BLaER1 treated with 17β-estradiol and CSF1 and Interleukin-3, amounts not matched to agents 10 nM and 100 nM (cell line): ENCODE data around the gene GID8.

Source experiments
- H3K27ac ChIP-seq, 11 experiments: shearing (Covaris generic); formaldehyde crosslinking; 2 replicates each; pipeline ENCODE4 v1.8.1; 2022
- H3K27me3 ChIP-seq, 11 experiments: shearing (Covaris generic); formaldehyde crosslinking; 2 replicates each; pipeline ENCODE4 v1.8.1; 2022
- H3K36me3 ChIP-seq, 11 experiments: shearing (Covaris generic); formaldehyde crosslinking; 2 replicates each; pipeline ENCODE4 v1.8.1; 2022
- H3K4me1 ChIP-seq, 10 experiments: shearing (Covaris generic); formaldehyde crosslinking; 2 replicates each; pipeline ENCODE4 v1.8.1; 2022
- H3K4me2 ChIP-seq, 11 experiments: shearing (Covaris generic); formaldehyde crosslinking; 2 replicates each; pipeline ENCODE4 v1.8.1; 2022
- H3K4me3 ChIP-seq, 10 experiments: shearing (Covaris generic); formaldehyde crosslinking; 2 replicates each; pipeline ENCODE4 v1.8.1; 2022
- H3K9ac ChIP-seq, 11 experiments: shearing (Covaris generic); formaldehyde crosslinking; 2 replicates each; pipeline ENCODE4 v1.8.1; 2022
- H3K9me3 ChIP-seq, 11 experiments: shearing (Covaris generic); formaldehyde crosslinking; replicated peaks in 1 of 11; 2 replicates each; pipeline ENCODE4 v1.8.1; 2022
- H4K20me1 ChIP-seq, 11 experiments: shearing (Covaris generic); formaldehyde crosslinking; 2 replicates each; pipeline ENCODE4 v1.8.1; 2022
- Cebpa-rat ChIP-seq, 11 experiments: shearing (Covaris generic); IDR thresholded peaks; 2 replicates each; pipeline ENCODE4 v1.8.1; 2022

The GID8 gene

DNA sequence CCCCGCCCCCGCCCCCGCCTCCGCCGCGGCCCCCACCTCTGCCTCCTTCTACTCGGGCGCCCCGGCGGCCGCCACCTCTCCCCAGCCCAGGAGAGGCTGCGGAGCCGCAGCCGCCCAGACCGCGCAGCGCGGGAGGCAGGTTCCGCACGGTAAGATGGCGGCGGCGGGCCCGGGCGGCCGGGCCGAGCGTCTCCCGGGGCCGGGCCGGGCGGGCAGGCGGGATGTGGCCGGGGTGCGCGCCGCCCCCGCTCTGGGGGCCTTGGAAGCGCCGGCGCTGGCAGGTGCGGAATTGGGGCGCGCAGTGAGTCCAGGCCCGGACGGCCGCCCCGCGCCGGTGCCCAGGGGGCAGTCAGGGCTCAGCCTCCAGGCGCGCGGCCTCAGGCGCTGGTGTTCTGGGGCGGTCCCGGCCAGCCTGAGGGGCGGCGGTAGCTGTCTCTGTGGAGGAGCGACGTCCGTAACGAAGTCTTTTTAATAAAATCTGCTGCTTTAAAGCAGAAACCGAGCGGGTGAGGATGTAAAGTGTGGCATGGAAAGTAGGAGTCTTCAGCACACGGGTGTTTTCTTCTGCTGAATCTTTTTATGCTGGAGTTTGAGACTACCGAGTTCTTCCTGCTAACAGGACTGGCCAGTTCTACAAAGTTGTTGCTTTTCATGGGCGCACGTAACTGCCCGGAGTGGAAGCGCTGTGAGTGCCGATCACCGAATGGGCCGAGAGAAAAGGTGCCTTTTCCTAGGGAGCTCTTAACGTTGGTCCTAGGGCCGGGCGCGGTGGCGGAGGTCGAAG lies at the start of gene GID8:
Gene GID8, plus strand, starts transcription at position 43 of the 784 bp plus-strand sequence. CDS start 3,356 bp downstream, outside the sequence.
- no peaks in the 10 kb centered on the region for H3K9me3 ChIP-seq
- peaks cover 51 to 69% (median 58%) of the 10 kb centered on the region in 11 experiments for H3K36me3 ChIP-seq
- H3K4me1 ChIP-seq = peaks cover 45 to 68% (median 56%) of the 10 kb centered on the region in 10 experiments
- peak within 1 kb of the TSS; percentile 90 to 99 (median 96) for H3K4me2 ChIP-seq
- peak within 1 kb of the TSS; percentile 70 to 99 (median 91) for H3K4me3 ChIP-seq
- peak within 1 kb of the TSS; percentile 93 to 99 (median 98) for H3K9ac ChIP-seq
- peaks cover 69 to 91% (median 84%) of the 10 kb centered on the region in 11 experiments; a peak in 21 of 22 replicates for H4K20me1 ChIP-seq
- no peaks in the 10 kb centered on the region for H3K27me3 ChIP-seq
- no peak for TF ChIP-seq Cebpa-rat (IDR thresholded peaks at IDR 0.05)
- peak within 1 kb of the TSS; percentile 92 to 99 (median 96) for H3K27ac ChIP-seq

DNA sequence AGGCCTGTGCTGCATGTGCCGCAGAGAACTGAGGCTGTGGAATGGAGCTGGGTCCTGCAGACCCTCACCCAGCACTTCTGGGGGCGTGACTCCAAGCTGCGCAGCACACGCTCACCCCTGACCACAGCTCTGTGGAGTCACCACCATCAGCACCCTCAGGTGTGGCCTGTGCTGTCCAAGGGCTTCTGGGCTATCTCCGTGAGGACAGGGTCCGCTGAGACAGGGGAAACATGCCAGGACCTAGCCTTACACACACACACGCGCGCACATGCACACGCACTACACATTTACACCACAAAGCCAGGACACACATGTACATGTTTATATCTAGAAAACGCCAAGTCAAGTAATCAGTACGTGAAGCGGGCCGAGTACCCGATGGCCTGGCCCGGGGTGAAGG lies 49.5 kb upstream of the GID8 start:
- peaks cover 70 to 82% (median 72%) of the 10 kb centered on the region in 11 experiments for H3K36me3 ChIP-seq
- no peaks in the 10 kb centered on the region for H3K27me3 ChIP-seq
- peak overlapping the region in 2 of 11 experiments; percentile 8 to 64; a peak in 1 of 22 replicates for H3K9ac ChIP-seq
- H3K4me3 ChIP-seq = no peak overlapping the region
- no peak for TF ChIP-seq Cebpa-rat (IDR thresholded peaks at IDR 0.05)
- peak overlapping the region in 4 of 11 experiments; percentile 25 to 94 (median 89); a peak in 6 of 22 replicates for H3K4me2 ChIP-seq
- peaks cover 0 to 92% (median 65%) of the 10 kb centered on the region in 11 experiments; a peak in 19 of 22 replicates for H4K20me1 ChIP-seq
- no peak overlapping the region for H3K27ac ChIP-seq
- H3K4me1 ChIP-seq = peaks cover 31 to 79% (median 66%) of the 10 kb centered on the region in 10 experiments
- H3K9me3 ChIP-seq = no peaks in the 10 kb centered on the region

DNA sequence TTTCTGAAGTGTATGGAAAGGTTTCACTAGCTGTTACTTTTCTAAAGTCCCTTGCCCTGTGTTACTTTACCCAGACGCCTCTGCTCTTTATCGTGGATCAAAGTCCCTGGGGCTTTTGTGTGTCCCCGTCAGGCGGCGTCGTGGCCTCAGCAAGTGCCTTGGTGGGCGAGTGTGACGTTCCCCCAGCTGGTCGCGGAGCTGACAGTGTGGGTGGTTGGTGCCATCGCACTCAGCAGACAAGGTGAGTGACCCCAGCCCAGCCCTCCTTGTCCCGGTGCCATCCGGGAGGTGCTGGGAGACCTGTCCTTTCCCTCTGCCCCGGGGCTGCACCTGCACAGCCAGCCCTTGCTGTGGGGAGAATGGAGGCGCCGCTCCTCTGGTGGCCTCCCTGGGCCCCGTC lies 49.0 kb upstream of the GID8 start:
- Histone ChIP-seq H3K27ac (no peak overlapping the region; a peak in 1 of 22 replicates), H3K36me3 (peaks cover 75 to 87% (median 77%) of the 10 kb centered on the region in 11 experiments), H3K9me3 (no peaks in the 10 kb centered on the region), H3K4me2 (peak overlapping the region in 4 of 11 experiments; percentile 87 to 94 (median 89); a peak in 6 of 22 replicates), H3K9ac (peak overlapping the region in 2 of 11 experiments; percentile 64 to 75; a peak in 3 of 22 replicates), H4K20me1 (peaks cover 0 to 97% (median 70%) of the 10 kb centered on the region in 11 experiments; a peak in 19 of 22 replicates), H3K27me3 (no peaks in the 10 kb centered on the region), H3K4me1 (peaks cover 31 to 84% (median 71%) of the 10 kb centered on the region in 10 experiments), H3K4me3 (no peak overlapping the region)
- TF ChIP-seq Cebpa-rat (IDR thresholded peaks at IDR 0.05) = no peak

DNA sequence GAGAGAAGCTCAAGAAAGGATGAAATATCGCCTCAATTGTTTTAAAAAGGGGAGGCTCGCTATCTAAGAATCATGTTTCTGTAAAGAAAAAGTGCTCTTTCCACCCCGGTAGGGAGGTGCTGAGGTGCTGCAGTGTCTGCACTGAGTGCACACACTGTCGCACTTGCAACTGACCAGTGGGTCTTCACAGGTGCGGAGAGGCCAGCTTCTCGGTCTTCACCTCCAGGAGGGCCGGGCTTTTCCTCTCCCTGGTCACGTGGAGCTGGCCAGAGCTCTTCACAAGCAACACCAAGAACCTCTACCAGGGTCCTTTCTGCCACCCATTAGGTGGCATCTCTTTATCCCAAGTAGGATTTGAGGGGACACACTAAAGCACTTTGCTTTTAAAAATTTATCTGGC lies 48.5 kb upstream of the GID8 start:
- Histone ChIP-seq H3K27me3 (no peaks in the 10 kb centered on the region), H3K9me3 (no peaks in the 10 kb centered on the region), H3K9ac (peak overlapping the region in 4 of 11 experiments; percentile 39 to 75 (median 64); a peak in 7 of 22 replicates), H3K4me2 (peak overlapping the region in 7 of 11 experiments; percentile 82 to 96 (median 90); a peak in 12 of 22 replicates), H4K20me1 (peaks cover 0 to 99% (median 74%) of the 10 kb centered on the region in 11 experiments; a peak in 19 of 22 replicates), H3K4me1 (peaks cover 35 to 89% (median 76%) of the 10 kb centered on the region in 10 experiments), H3K36me3 (peaks cover 80 to 92% (median 82%) of the 10 kb centered on the region in 11 experiments), H3K27ac (peak overlapping the region in 1 of 11 experiments; percentile 79; a peak in 3 of 22 replicates), H3K4me3 (no peak overlapping the region)
- TF ChIP-seq Cebpa-rat (IDR thresholded peaks at IDR 0.05) = no peak

DNA sequence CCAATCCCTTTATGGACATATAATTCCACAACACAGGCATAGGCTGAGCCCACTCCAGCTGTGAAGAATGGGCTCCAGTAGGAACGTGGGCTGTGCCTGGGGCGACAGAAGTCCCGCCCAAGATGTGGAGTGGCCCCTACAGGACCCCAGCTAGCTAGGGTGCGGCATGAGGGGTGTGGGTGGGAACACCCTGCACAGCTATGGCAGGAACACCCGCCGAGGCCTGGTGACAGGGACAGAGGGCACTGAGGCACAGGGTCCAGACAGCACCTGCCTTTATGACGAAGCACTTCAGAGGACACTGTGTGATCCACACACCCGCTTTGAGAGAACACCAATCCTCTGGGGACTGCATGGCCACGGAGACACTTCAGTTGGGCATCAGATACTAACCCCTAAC lies 48.1 kb upstream of the GID8 start:
- H3K9me3 ChIP-seq = no peaks in the 10 kb centered on the region
- peaks cover 36 to 94% (median 80%) of the 10 kb centered on the region in 10 experiments for H3K4me1 ChIP-seq
- H3K4me3 ChIP-seq = no peak overlapping the region; a peak in 2 of 20 replicates
- H3K36me3 ChIP-seq = peaks cover 84 to 97% (median 86%) of the 10 kb centered on the region in 11 experiments
- peaks cover 0 to 99% (median 74%) of the 10 kb centered on the region in 11 experiments; a peak in 19 of 22 replicates for H4K20me1 ChIP-seq
- peak overlapping the region in 7 of 11 experiments; percentile 15 to 75 (median 64); a peak in 8 of 22 replicates for H3K9ac ChIP-seq
- H3K4me2 ChIP-seq = peak overlapping the region in 9 of 11 experiments; percentile 57 to 96 (median 88); a peak in 16 of 22 replicates
- TF ChIP-seq Cebpa-rat (IDR thresholded peaks at IDR 0.05) = no peak
- peak overlapping the region in 5 of 11 experiments; percentile 47 to 79 (median 70); a peak in 6 of 22 replicates for H3K27ac ChIP-seq
- no peaks in the 10 kb centered on the region for H3K27me3 ChIP-seq

DNA sequence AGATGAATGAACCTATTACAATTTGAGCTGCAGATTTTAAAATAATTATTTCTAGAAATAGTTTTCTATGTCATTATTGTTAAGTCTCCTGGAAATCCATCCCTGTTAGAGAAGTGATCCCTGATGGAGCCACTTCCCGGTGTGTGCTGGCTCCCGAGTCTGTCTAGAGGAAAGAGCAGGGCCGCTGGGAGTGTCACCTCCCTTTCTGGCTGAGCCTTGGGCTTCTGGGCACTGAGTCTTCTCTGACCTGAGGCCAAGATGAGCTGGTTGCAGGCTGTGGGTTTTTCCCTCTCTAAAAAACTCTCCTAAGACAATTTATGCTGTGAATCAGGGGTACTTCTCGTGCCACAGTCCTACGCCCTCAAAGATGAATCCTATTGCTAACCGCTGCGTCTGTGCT lies 47.5 kb upstream of the GID8 start:
- no peaks in the 10 kb centered on the region for H3K9me3 ChIP-seq
- H3K9ac ChIP-seq = peak overlapping the region; percentile 3 to 75 (median 52); a peak in 19 of 22 replicates
- peak overlapping the region; percentile 57 to 96 (median 87) for H3K4me2 ChIP-seq
- H3K36me3 ChIP-seq = peaks cover 85 to 100% (median 92%) of the 10 kb centered on the region in 11 experiments
- TF ChIP-seq Cebpa-rat (IDR thresholded peaks at IDR 0.05) = no peak
- no peaks in the 10 kb centered on the region for H3K27me3 ChIP-seq
- peaks cover 0 to 99% (median 79%) of the 10 kb centered on the region in 11 experiments; a peak in 19 of 22 replicates for H4K20me1 ChIP-seq
- peaks cover 36 to 100% (median 86%) of the 10 kb centered on the region in 10 experiments for H3K4me1 ChIP-seq
- H3K27ac ChIP-seq = peak overlapping the region; percentile 30 to 79 (median 66); a peak in 21 of 22 replicates
- H3K4me3 ChIP-seq = peak overlapping the region in 5 of 10 experiments; percentile 9 to 36 (median 23); a peak in 7 of 20 replicates

DNA sequence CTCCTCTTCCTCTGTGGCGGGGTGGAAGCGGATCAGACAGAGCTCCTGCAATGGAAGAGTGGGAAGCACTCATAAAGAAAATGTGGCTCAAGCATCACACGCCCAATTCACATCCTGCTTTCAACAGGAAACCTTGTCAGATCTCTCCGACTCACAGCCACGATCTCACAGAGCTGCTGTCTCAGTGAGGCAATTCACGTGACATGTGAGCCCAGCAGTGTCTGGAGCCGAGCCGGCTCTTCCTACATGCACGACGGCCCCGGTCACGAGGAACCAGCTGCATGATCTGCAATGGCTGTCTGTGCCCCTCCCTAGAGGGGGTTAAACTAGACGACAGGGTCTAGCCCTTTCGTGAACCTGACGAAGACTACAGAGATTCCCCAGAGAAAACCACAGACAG lies 46.8 kb upstream of the GID8 start:
- Histone ChIP-seq H3K36me3 (peaks cover 83 to 100% (median 94%) of the 10 kb centered on the region in 11 experiments), H3K27ac (peak overlapping the region; percentile 30 to 79 (median 66); a peak in 21 of 22 replicates), H4K20me1 (peaks cover 0 to 99% (median 81%) of the 10 kb centered on the region in 11 experiments; a peak in 19 of 22 replicates), H3K9ac (peak overlapping the region; percentile 3 to 75 (median 52); a peak in 20 of 22 replicates), H3K27me3 (no peaks in the 10 kb centered on the region), H3K4me3 (peak overlapping the region in 5 of 10 experiments; percentile 9 to 36 (median 23); a peak in 6 of 20 replicates), H3K4me1 (peaks cover 36 to 97% (median 84%) of the 10 kb centered on the region in 10 experiments), H3K9me3 (no peaks in the 10 kb centered on the region), H3K4me2 (peak overlapping the region; percentile 57 to 96 (median 87))
- no peak; a peak in 1 of 22 replicates for TF ChIP-seq Cebpa-rat (IDR thresholded peaks at IDR 0.05)
